ENCODE results near the gene TMEM11.
A peak's percentile ranks its signal among the peaks of the same experiment; 100 is the strongest.
"Not testable (repeated sequence)": the region's sequence is repeated elsewhere in the genome, so short reads cannot be mapped to it uniquely, and the experiment has no call there.

The TMEM11 gene

DNA sequence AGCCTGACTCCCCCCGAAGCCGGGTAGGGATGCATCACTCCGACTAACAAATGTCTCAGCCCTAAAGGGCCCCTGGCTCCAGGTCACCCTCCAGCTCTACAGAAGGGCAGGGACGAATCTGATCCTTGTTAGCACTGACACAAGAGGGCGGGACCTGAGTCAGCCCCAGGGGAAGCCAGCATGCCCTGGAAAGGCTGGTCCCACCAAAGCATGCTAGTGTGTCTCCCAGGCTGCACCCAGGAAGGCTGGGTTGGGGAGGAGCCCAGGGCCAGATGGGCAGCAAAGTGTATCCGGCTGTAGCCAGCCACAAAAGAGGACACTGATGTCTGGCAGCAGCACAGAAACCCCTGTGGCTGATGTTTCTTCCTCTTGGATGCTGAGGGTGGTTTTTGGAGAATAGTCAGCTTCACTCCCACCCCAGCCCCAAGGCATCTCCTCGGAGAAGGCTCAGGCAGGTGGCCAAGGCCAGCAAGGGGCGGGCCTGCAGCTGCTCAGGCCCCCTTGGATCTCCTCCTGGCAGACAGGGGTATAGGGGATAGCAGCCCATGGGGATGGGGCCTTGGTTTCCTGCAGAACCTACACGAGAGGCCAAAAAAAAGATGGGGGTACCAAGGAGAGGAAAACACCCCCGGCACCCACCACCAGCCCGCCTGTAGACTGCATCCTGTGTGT is 28.2 kb upstream of the TMEM11 start:
- peak; percentile 56 for DNase-seq

- no peak for DNase-seq
Measured at GRCh38 chr17:21241564-21241963, 27.6 kb upstream of the TMEM11 start.

- DNase-seq = no peak
Measured at GRCh38 chr17:21240369-21241055, 26.6 kb upstream of the TMEM11 start.

DNA sequence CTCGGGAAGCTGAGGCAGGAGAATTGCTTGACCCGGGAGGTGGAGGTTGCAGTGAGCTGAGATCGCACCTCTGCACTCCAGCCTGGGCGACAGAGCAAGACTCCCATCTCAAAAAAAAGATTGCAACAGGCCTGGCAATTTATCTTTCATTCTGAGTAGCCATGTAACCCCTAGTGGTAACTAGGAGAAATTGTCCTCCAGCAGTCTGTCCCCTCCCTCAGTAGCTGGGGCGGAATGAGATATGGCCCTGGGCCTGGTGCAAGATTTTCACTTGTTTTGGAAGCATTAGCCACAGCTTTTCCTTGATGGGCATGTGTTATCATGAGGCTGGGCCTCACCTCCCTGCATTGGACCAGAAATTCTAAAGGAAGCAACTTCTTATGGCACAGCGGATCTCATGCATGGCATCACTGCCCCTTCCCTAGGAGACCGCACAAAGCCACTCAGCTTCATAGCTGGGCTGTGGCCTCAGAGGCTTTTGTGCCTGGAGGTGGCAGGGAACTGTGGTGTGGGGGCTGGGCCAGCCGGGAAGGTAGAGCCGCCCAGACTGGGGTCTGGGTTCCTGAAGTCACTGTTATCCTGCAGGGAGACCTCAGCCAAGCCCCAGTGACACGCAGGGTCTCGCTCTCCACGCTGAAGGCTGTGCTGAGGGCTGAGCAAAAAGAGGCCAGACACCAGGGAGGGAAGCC is 25.9 kb upstream of the TMEM11 start:
- no peak for DNase-seq

DNA sequence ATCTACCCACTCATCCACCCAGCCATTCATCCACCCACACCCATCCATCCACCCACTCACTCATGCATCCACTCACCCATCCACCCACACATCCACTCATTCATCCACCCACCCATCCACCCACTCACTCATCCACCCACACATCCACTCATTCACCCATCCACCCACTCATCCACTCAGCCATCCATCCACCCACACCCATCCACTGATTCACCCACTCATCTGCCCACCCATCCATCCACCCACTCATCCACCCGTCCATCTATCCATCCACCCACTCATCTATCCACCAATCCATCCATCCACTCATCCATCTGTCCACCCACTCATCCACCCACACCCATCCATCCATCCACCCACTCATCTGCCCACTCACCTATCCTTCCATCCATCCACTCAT is 22.0 kb upstream of the TMEM11 start:
- no peak for DNase-seq

- no peak for DNase-seq
Measured at GRCh38 chr17:21233581-21234347, 19.8 kb upstream of the TMEM11 start.

DNA sequence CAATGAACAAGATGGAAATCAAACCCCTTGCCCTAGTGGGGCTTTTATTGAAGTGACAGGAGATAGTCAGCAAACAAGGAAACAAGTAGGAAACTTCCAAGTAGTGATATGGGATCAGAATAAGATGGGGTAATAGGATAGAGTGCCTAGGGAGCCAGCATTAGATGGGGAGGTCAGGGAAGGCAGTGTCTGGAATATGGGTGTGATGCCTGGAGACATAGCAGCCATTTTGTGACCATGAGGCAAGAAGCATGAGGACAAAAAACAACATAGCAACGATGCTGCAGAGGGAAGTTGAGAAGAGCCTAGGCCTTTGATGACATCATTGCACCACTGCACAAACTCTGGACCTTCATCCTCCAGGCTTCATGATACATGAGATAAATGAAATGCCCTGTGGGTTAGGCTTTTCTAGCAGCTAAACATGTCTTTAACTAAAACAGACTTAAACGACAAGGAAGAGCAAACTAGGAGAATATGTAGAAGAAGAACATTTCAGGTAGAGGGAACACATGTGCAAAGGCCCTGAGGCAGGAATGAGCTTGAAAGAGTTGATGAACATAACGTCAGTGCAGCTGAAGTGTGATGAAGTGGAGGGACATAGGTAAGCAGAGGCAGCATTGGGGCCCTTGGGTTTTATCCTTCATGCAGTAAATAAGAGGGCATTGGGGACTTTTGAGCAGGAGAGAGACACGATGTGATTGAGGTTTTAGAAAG is 18.2 kb upstream of the TMEM11 start:
- no peak for DNase-seq

- no peak for DNase-seq
Measured at GRCh38 chr17:21231533-21231932, 17.6 kb upstream of the TMEM11 start.

DNA sequence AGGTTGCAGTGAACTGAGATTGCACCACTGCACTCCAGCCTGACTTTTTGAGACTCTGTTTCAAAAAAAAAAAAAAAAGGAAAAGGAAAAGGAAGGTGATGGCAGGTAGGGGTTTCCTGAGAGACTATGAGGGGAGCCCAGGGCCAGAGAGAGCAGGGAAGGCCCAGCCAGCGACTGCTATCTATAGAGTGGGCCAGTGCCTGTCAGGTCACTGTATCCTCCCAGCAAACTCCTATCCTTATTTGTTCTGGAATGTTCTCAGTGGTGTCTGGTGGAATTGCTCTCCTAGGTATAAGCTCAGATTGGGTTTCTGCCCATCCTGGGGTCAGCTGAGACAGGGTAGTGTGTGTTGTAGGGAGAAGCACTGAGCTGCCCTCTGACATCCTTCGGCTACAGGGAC is 14.9 kb upstream of the TMEM11 start:
- no peak for DNase-seq

GRCh38 chr17:21228111-21228510 is 14.2 kb upstream of the TMEM11 start:
- no peak for DNase-seq

- not testable (repeated sequence) for DNase-seq
Measured at GRCh38 chr17:21227277-21227676, 13.3 kb upstream of the TMEM11 start.

DNA sequence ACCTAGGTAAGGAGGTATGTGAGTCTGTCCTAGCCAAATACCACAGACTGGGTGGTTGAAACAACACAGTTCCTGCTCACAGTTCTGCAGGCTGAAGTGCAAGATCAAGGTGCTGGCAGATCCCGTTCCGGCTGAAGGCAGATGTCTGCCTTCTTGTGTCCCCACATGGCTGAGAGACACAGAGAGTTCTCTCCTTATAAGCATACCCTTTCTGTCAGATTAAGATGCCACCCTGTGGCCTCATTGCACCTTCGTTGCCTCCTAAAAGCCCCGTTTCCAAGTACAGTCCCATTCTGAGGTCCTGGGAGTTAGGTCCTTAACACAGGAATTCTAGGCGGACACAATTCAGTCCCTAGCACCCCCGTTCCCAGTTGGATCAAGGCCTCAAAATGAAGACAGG is 9.1 kb upstream of the TMEM11 start:
- DNase-seq = no peak

DNA sequence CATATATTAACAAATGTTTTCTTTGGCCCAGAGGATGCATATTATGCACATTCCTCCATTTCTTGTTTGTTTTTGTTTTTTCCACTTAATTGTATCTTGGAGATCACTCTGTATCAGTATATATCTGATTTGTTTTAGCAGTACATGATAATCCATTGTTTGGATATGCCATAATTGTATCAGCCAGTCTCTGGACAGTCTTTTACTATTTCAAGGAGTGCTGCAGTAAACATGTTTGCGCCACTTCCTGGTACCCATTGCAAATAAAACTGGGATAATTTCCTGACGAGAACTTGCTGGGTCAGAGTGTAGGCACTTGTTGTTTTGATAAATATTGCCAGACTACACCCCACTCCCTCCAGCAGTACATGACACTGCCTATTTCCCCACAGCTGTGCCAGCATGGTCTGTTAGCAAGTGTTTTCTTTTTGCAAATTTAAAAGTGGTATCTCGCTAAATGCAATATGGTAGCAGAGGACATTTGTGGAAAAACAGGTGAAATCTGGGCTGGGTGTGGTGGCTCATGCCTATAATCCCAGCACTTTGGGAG is 4.9 kb upstream of the TMEM11 start:
- no peak for DNase-seq

GRCh38 chr17:21218101-21218500 is 4.1 kb upstream of the TMEM11 start:
- DNase-seq = no peak

- DNase-seq = no peak
Measured at GRCh38 chr17:21217346-21217745, 3.4 kb upstream of the TMEM11 start.

- DNase-seq = no peak
Measured at GRCh38 chr17:21215935-21216334, 2.0 kb upstream of the TMEM11 start.

DNA sequence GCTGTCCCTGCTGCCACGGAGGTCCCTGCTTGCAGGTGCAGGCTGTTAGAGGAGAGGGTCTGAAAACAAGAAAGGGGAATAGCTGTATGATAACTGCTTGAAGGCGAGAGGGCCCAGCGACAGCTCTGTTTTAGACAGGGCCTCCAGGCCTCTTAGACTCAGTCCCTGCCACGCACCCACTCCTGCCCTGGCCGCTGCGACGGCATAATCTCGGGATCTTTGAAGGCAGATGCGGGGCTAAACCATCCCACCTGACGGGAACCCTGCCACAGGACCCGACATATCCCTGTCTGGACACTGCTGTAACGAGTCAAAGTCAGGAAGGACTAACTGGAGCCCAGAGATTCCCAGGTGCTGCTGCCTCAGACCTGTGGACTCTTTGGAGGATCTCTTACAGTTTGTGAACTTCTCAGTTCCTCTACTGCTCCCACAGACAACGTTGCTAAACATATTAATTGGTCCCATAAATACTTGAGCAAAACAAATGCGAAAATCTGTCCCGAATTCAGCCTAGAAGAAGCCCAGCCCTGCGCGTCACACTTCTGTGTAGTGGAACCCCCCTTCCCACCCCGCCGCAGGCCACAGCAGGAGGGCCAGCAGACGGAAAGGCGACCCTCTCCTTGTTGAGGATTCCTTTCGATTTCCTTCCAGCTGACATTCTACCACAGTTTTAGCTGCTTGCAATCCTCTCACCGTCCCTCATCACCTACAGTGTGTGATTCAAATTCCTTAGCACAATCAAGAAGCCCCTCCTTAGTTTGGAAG is 998 bp upstream of the TMEM11 start:
- DNase-seq = no peak

DNA sequence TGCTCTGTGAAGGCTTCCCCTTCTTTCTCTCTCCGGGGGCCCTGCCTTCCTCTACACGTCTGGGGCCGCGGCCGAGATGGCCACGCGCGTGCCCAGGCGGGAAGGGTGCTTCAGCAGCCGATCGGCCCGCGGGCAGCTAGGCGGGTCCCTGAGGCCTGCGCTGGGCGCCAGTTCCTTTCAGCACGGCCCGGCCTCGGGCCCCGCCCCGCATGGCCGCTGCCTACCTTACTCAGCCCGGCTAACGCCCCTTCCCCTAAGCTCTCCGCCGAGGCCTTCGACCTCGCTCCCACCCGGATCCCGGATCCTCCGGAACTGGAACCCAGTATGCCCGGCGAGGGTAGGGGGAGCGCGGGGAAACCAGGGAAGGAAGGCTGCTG is 335 bp downstream of the TMEM11 start:
- DNase-seq = no peak

DNA sequence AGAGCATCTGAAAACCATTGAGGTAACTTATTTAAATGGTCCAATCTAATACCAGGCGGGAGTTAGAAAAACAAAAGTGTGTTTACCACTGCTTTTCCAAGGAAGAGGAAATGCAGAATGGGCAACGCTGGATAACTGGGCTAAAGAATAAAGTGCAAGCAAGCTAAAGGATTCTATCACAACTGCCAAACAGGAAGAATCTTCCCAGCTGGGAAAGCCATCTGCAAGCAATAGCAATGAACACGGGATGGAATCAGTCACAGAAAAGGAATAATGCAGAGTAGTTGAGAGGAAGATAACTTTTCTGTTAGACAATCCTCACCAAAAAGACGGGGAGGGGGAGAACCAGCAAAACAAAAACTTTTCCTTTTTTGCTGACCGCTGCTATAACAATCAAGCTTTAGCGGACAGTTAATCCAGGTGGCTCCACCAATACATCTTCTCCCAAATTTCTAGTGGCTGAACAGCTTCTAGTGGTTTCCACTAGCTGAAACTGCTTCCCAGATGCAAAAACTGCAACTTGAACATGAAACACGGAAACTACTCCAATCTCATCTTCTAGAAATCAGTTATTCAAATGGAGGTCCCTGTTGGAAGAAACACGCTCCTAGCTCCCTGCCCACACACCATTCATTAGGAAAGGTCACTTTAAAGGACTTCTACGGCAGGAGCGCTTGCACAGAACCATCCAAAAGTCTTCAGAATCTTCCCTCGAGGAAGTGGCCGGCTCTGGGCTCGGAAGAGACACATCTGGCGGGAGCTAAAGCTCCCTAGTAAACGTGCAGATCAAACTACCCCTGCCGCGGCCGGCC is 929 bp downstream of the TMEM11 start:
- no peak for DNase-seq

DNA sequence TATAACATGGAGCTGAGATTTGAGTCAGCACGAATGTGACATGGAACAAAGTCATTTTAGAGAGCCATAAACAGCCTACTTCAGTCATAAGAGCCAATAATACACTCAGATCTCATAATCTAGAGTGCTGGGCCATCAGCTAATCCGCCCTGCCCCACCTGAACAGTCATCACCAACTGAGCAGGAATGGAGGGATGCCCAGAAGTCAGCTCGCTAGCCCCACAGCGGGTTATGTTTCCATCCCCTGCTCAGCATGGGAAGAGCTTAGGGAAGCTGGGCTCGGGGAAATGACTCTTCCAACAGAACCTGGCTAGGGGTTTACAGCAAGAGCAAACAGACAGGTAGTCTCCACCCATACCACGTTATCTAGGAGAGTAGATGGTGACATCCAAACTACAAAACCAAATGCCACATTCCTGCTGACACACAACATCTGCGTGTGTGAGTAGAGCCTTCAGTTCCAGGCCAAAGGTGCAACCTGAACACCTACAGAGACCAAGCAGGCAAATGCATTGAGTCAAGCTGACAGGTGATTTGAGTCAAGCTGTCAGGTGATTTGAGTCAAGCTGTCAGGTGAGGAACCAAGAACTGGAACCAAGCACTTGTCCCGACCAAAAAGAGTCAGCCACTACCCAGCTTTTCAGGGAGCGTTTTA is 2.0 kb downstream of the TMEM11 start:
- DNase-seq = no peak
